NCI-H2196 (cell line): ENCODE data around the gene TRIM61.
"Not testable (repeated sequence)": the region's sequence is repeated elsewhere in the genome, so short reads cannot be mapped to it uniquely, and the experiment has no call there.

Source experiments
- DNase-seq: peaks from one replicate; lab custom pipeline; 2025; ENCODE audit not compliant: unreplicated experiment; lab: John Stamatoyannopoulos, UW

TRIM61 gene

GRCh38 chr4:164977243-164978164, at the start of gene TRIM61:
Gene TRIM61 (minus strand): TSS chr4:164977657. CDS start chr4:164970002, 7,655 bp downstream.
- DNase-seq: no peak

- not testable (repeated sequence) for DNase-seq
These were observed 48.3 kb upstream of the TRIM61 start for GRCh38 chr4:165025782-165026181.

- DNase-seq: not testable (repeated sequence)
These were observed 42.5 kb upstream of the TRIM61 start for GRCh38 chr4:165019995-165020394.

DNA sequence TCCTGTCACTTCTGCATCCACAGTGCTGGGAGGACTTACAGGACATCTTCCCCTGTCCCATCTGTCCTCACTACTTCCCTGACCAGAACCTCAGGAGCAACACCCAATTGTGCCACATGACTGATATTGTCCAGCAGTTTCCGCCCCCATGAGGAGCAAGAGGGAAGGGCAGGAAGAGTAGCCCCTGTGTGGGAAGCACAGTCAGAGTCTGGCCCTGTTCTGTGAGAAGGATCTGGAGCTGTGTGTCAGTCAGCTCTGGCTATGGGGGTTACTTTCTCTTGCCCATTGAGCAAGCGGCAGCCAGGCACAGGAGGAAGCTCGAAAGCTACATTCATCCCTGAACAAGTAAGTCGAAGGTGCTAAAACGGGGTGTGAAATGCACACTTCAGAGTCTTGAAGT, 39.5 kb upstream of the TRIM61 start:
- DNase-seq: no peak

- no peak for DNase-seq
These were observed 36.2 kb upstream of the TRIM61 start for GRCh38 chr4:165013691-165014090.

DNA sequence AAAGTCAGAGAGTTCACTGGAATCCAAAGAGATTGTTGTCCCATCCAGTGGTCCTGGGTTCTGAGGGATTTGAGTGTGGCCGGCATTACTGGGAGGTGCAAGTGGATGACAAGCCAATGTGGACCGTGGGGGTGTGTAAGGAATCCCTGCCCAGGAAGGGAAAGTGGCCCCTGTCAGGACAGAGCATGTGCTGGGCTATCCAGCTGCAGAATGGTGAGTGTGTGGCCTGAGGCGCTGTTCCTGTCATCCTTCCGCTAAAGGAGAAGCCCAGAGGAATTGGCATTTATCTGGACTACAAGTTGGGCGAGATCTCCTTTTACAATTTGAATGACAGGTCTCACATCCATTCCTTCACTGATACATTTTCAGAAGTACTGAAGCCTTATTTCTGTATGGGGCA, 33.9 kb upstream of the TRIM61 start:
- DNase-seq: no peak

- DNase-seq: no peak
These were observed 33.5 kb upstream of the TRIM61 start for GRCh38 chr4:165010991-165011390.

DNA sequence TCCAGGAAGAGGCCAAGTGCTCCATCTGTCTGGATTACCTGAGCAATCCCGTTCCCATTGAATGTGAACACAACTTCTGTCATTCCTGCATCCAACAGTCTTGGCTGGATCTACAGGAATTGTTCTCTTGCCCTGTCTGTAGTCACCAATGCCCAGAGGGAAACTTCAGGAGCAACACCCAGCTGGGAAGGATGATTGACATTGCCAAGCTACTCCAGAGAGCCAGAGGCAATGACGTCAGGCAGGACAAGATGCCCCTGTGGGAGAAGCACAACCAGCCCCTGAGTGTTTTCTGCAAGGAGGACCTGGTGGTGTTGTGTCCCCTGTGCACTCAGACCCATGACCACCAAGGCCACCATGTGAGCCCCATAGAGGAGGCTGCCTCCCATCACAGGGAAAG, 33.0 kb upstream of the TRIM61 start:
- no peak for DNase-seq

DNA sequence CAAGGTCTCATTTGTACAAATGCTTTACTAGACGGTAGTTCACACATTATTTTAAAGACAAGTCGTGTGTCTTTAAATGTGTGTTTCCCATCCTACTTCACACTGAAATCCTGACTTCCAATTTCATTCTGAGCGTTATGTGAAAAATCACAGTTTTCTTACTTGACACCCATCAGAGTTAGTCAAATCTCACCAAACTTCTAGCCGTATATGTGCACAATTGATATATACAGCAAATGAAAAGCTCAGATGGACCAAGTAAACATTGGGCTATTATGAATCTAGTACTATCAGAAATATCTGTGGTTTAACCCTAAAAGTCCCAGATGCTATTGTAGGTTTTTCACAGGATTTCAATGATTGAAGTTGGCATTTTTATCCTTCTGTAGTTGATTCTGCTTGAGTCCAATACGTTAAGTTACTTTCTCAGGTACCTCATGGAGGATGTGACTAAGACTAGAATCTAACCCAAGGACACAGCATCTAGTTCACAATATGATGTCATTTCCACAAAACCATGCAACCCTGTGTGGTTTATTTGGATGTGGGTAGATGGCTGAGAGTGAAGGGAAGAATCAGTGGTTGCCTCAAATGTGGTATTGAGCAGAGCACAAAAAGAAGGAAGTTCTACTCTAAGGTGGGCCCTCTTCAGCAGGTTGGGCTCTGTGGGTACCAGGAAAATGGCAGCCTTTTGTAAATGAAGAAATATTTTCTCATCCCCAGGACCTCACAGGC, 32.2 kb upstream of the TRIM61 start:
- no peak for DNase-seq

- DNase-seq: no peak
These were observed 29.4 kb upstream of the TRIM61 start for GRCh38 chr4:165006886-165007285.

GRCh38 chr4:165006456-165006855, 29.0 kb upstream of the TRIM61 start:
- DNase-seq: no peak

DNA sequence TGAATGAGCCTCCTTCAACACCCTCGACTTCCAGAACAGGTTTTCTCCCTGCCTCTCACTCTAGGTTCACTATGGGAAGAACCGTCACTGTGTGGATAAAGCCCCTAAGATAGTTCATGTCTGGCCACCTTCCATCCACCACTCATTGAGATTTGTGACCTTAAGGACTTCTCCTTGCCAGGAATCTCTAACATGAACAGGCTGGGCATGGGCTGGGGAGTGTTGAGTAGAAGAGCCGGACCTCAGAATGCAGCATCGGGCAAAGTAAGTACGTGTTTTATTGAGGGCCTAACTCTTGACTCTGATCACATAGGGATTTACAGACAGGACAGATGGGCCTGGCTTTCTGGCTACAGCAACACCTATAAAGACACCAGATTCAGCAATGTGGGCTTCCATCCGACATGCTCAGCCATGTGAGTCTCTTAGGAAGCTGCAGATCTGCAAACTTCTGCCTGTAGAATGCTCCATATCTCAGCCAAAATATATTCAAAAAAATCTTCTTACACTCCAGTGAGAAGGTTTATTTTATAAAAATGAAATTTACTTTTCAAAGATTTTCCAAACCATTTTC, 28.0 kb upstream of the TRIM61 start:
- DNase-seq: no peak

DNA sequence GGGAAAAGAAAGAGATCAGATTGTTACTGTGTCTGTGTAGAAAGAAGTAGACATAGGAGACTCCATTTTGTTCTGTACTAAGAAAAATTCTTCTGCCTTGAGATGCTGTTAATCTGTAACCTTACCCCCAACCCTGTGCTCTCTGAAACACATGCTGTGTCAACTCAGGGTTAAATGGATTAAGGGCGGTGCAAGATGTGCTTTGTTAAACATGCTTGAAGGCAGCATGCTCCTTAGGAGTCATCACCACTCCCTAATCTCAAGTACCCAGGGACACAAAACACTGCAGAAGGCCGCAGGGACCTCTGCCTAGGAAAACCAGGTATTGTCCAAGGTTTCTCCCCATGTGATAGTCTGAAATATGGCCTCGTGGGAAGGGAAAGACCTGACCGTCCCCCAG, 24.5 kb upstream of the TRIM61 start:
- DNase-seq: not testable (repeated sequence)

DNA sequence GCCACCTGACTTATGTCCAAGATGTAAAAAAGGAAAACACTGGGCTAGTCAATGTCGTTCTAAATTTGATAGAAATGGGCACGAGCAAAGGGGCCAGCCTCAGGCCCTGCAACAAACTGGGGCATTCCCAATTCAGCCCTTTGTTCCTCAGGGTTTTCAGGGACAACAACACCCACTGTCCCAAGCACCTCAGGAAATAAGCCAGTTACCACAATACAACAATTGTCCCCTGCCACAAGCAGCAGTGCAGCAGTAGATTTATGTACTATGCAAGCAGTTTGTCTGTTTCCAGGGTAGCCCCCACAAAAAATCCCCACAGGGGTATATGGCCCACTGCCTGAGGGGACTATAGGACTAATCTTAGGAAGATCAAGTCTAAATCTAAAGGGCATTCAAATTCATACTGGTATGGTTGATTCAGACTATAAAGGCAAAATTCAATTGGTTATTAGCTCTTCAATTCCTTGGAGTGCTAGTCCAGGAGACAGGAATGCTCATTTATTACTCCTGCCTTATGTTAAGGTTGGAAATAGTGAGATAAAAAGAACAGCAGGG, 21.1 kb upstream of the TRIM61 start:
- DNase-seq: not testable (repeated sequence)

DNA sequence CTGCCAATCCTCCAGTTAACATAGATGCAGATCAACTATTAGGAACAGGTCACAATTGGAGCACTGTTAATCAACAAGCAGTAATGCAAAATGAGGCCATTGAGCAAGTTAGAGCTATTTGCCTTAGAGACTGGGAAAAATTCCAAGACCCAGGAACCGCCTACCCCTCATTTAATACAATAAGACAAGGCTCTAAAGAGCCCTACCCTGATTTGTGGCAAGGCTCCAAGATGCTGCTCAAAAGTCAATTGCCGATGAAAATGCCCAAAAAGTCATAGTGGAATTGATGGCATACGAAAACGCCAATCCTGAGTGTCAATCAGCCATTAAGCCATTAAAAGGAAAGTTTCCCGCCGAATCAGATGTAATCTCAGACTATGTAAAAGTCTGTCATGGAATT, 20.5 kb upstream of the TRIM61 start:
- no peak for DNase-seq

GRCh38 chr4:164997324-164997723, 19.9 kb upstream of the TRIM61 start:
- no peak for DNase-seq

GRCh38 chr4:164996123-164996522, 18.7 kb upstream of the TRIM61 start:
- not testable (repeated sequence) for DNase-seq

GRCh38 chr4:164990786-164991185, 13.3 kb upstream of the TRIM61 start:
- DNase-seq: not testable (repeated sequence)

DNA sequence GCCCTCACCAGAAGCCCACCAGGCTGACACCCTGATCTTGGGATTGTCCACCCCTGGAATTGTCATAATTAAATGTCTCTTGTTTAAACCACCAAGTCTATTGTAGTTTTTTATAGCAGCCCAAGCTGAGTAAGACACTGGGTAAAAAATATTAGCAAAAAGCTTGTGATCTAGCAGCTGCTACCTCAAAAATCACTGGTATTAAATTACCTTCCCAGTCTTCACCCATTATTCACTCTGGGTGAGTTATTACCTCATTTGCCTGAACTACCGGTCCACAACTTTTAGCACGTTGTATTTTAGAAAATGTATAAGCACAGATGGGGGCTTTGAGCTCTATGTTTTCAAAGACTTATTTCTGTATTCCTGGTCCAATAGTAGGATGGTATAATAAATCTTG, 12.0 kb upstream of the TRIM61 start:
- no peak for DNase-seq

GRCh38 chr4:164971929-164972328, 5.5 kb downstream of the TRIM61 start:
- not testable (repeated sequence) for DNase-seq

- no peak for DNase-seq
These were observed 17.6 kb downstream of the TRIM61 start for GRCh38 chr4:164959896-164960295.
